CD4-positive, alpha-beta T cell treated with Interleukin-2 at 100 ng/mL for 4 hours (primary cell): ENCODE data around the gene INCA1.

Source experiments
- DNase-seq: peaks from one replicate; pipeline ENCODE4 v3.0.0-alpha.2; 2020; ENCODE audit warnings: low spot score

Gene INCA1

GRCh38 chr17:4948166-4948930 lies 49.0 kb downstream of the INCA1 start, which contains the start of gene PFN1:
Gene PFN1 (minus strand): TSS chr17:4948530. CDS start chr17:4948394, 136 bp downstream.
- peak; percentile 95 for DNase-seq

- peak; percentile 60 for DNase-seq
Observed at GRCh38 chr17:4947411-4948165, 49.7 kb downstream of the INCA1 start.

- DNase-seq, result no peak
Observed at GRCh38 chr17:4947010-4947410, 50.3 kb downstream of the INCA1 start.

- DNase-seq, result no peak
Observed at GRCh38 chr17:4946312-4946976, 50.9 kb downstream of the INCA1 start.

- no peak for DNase-seq
Observed at GRCh38 chr17:4945944-4946280, 51.4 kb downstream of the INCA1 start.

GRCh38 chr17:4945176-4945943 lies 52.0 kb downstream of the INCA1 start:
- DNase-seq, result peak; percentile 88

GRCh38 chr17:4944554-4945175 lies 52.7 kb downstream of the INCA1 start:
- DNase-seq, result peak; percentile 24

- peak; percentile 62 for DNase-seq
Observed at GRCh38 chr17:4944163-4944553, 53.2 kb downstream of the INCA1 start.

GRCh38 chr17:4942760-4943508 lies 54.4 kb downstream of the INCA1 start:
- no peak for DNase-seq

- no peak for DNase-seq
Observed at GRCh38 chr17:4941319-4941610, 56.1 kb downstream of the INCA1 start.

- peak; percentile 33 for DNase-seq
Observed at GRCh38 chr17:4940555-4941318, 56.6 kb downstream of the INCA1 start.

- peak; percentile 99 for DNase-seq
Observed at GRCh38 chr17:4939796-4940554, 57.3 kb downstream of the INCA1 start, which contains the start of the genes RNF167 and SLC25A11. Gene RNF167 (plus strand): TSS chr17:4940268. CDS start chr17:4940910, 642 bp downstream. Gene SLC25A11 (minus strand): TSS chr17:4940046. CDS start chr17:4939910, 136 bp downstream.

- no peak for DNase-seq
Observed at GRCh38 chr17:4939546-4939795, 57.9 kb downstream of the INCA1 start.

GRCh38 chr17:4938688-4939545 lies 58.4 kb downstream of the INCA1 start:
- DNase-seq, result no peak
